Measurements from ENCODE around the gene MASP1.

DNA sequence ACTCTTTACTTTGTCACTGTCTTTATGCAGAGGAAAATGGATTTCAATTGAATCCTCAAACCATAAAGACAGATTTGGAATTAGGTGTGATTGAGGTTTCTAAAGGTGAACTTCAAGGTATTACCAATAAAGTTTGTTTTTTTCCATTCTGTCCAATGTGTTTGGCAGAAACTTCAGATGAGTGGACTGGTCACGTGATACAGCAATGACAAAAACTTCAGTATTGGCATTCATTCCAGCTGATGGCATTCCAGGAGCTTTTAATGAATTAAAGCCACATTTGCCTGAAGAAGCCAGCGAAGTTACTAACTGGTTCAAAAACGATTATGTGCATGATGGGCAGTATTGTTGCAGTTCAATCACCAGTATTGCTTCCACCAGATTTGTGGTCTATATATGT, 4.5 kb upstream of the MASP1 start:
- TF ChIP-seq CTCF (conservative IDR thresholded peaks at IDR 0.05; ENCODE audit: low read depth, low read length) (no peak), MAFK (IDR thresholded peaks at IDR 0.05; ENCODE audit: low read depth, low read length) (no peak), RFX5 (IDR thresholded peaks at IDR 0.05; ENCODE audit: low read depth, low read length) (no peak), POLR2A (IDR thresholded peaks at IDR 0.05; ENCODE audit: low read depth, low read length) (no peak), SMC3 (IDR thresholded peaks at IDR 0.05; ENCODE audit: low read depth, low read length) (no peak), RAD21 (IDR thresholded peaks at IDR 0.05; ENCODE audit: low read length) (no peak), MAZ (IDR thresholded peaks at IDR 0.05; ENCODE audit: borderline replicate concordance, low read depth, low read length) (no peak), NFE2L2 (IDR thresholded peaks at IDR 0.05; ENCODE audit: low read depth, low read length) (no peak), CHD1 (IDR thresholded peaks at IDR 0.05; ENCODE audit: low read depth, low read length) (no peak), MXI1 (IDR thresholded peaks at IDR 0.05; ENCODE audit: borderline replicate concordance, low read depth, low read length) (no peak), BHLHE40 (IDR thresholded peaks at IDR 0.05; ENCODE audit: low read depth, low read length) (no peak), FOS (IDR thresholded peaks at IDR 0.05; ENCODE audit: low read depth, low read length) (no peak), RCOR1 (IDR thresholded peaks at IDR 0.05; ENCODE audit: insufficient replicate concordance, low read length) (no peak)
- TF ChIP-seq, protein P1, sequence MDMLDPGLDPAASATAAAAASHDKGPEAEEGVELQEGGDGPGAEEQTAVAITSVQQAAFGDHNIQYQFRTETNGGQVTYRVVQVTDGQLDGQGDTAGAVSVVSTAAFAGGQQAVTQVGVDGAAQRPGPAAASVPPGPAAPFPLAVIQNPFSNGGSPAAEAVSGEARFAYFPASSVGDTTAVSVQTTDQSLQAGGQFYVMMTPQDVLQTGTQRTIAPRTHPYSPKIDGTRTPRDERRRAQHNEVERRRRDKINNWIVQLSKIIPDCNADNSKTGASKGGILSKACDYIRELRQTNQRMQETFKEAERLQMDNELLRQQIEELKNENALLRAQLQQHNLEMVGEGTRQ (IDR thresholded peaks at IDR 0.05; ENCODE audit: low read depth, low read length), result peak; percentile 24; the same call in 1 of the 2 replicates

All from IMR-90 (cell line).